ENCODE data around the gene LOXL3.

LOXL3 gene

GRCh38 chr2:74507145-74507925 is 46.4 kb downstream of the LOXL3 start, which contains the start of gene PCGF1 (continued):
- TF ChIP-seq ZBTB44 (tag by site-specific recombination; IDR thresholded peaks at IDR 0.05) = no peak
- 0 out of 2 replicates have a peak, but pooled peaks have one; percentile 22 for TF ChIP-seq ZSCAN23 (tag by site-specific recombination; IDR thresholded peaks at IDR 0.05)
- TF ChIP-seq BCL11A (tag by site-specific recombination; IDR thresholded peaks at IDR 0.05; ENCODE audit: low read depth) = no peak
- no peak for TF ChIP-seq ZNF26 (tag by site-specific recombination; IDR thresholded peaks at IDR 0.05)
- TF ChIP-seq ZNF645 (tag by site-specific recombination; IDR thresholded peaks at IDR 0.05) = no peak
- peak; percentile 45 for TF ChIP-seq REST (tag by site-specific recombination; IDR thresholded peaks at IDR 0.05)
- TF ChIP-seq ZNF514 (tag by site-specific recombination; IDR thresholded peaks at IDR 0.05) = no peak
- peak; percentile 79; the same call in 1 of the 2 replicates for TF ChIP-seq ZFP37 (tag by site-specific recombination; IDR thresholded peaks at IDR 0.05)
- TF ChIP-seq ZNF548 (tag by site-specific recombination; IDR thresholded peaks at IDR 0.05) = no peak
- TF ChIP-seq GFI1B (tag by site-specific recombination; IDR thresholded peaks at IDR 0.05) = no peak

- Histone ChIP-seq H3K9me3 (ENCODE audit: control insufficient read depth, insufficient read depth, low read depth, low read length) (no peaks in the 10 kb centered on the region), H3K27ac (ENCODE audit: extremely low read depth, low read depth, low read length) (no peak overlapping the region), H3K36me3 (ENCODE audit: control insufficient read depth in 2 of 2, insufficient read depth in 1 of 2, low read length in 2 of 2) (peaks cover 4 to 20% of the 10 kb centered on the region in 2 experiments; a peak in 2 of 3 replicates), H3K4me3 (ENCODE audit: low read depth, low read length) (no peak overlapping the region), H3K4me1 (ENCODE audit: control insufficient read depth, insufficient read depth, low read length) (peaks cover 4% of the 10 kb centered on the region; the same call in 1 of the 2 replicates)
- CTCF ChIA-PET = interaction anchor here (0.8 to 2.8 kb wide), 5 partner anchors 12 to 82 kb away, joined by 3 to 13 read pairs (median 4); partner anchors contain the start of genes CCDC142, DQX1 and TTC31
- TF ChIP-seq ZNF404 (tag by site-specific recombination; IDR thresholded peaks at IDR 0.05) (no peak), HOXD13 (CRISPR knock-in tag; IDR thresholded peaks at IDR 0.05; ENCODE audit: borderline replicate concordance) (no peak), ZNF488 (tag by site-specific recombination; IDR thresholded peaks at IDR 0.05) (no peak), ZNF211 (tag by site-specific recombination; IDR thresholded peaks at IDR 0.05; ENCODE audit: low read depth) (no peak), HIC1 (tag by site-specific recombination; IDR thresholded peaks at IDR 0.05) (no peak), ZNF394 (tag by site-specific recombination; IDR thresholded peaks at IDR 0.05; ENCODE audit: borderline replicate concordance) (no peak), ZNF416 (tag by site-specific recombination; IDR thresholded peaks at IDR 0.05) (no peak), ZNF121 (tag by site-specific recombination; IDR thresholded peaks at IDR 0.05) (no peak), ZNF175 (tag by site-specific recombination; IDR thresholded peaks at IDR 0.05) (no peak), ZNF449 (tag by site-specific recombination; IDR thresholded peaks at IDR 0.05) (no peak)
- POLR2A ChIA-PET = interaction anchor here (3.1 to 3.3 kb wide), 2 partner anchors 21 to 24 kb away, joined by 12 to 18 read pairs; partner anchors contain the start of genes AUP1, DQX1 and HTRA2
Observed at GRCh38 chr2:74505448-74506246, 48.1 kb downstream of the LOXL3 start.
